Central memory CD8-positive, alpha-beta T cell (primary cell): ENCODE measurements around the gene PERM1.
"Not testable (repeated sequence)": the region's sequence is repeated elsewhere in the genome, so short reads cannot be mapped to it uniquely, and the experiment has no call there.

ENCODE experiments used
- ATAC-seq: fragments of 150-1000 bp; cut with Tn5 transposase; replicated peaks from 2 replicates; pipeline ENCODE4 v1.10.0; 2022; ENCODE audit warnings: mild to moderate bottlenecking, moderate FRiP score, moderate number of reproducible peaks; ENCODE audit not compliant: poor library complexity, severe bottlenecking; ENCODE audit errors: extremely low read depth
- DNase-seq, 2 donors: peaks; one replicate each; pipeline ENCODE4 v3.0.0; 2021; ENCODE audit warnings: low spot score in 2 of 2
- H3K27ac Mint-ChIP-seq: one replicate; pipeline ENCODE4 v1.8.0; 2022; ENCODE audit warnings: low read depth, mild to moderate bottlenecking, moderate library complexity, mixed read lengths
- H3K27me3 Mint-ChIP-seq: one replicate; pipeline ENCODE4 v1.8.0; 2022; ENCODE audit warnings: mixed read lengths
- H3K36me3 Mint-ChIP-seq: one replicate; pipeline ENCODE4 v1.8.0; 2022; ENCODE audit warnings: mild to moderate bottlenecking, moderate library complexity, mixed read lengths; ENCODE audit not compliant: insufficient read depth
- H3K4me1 Mint-ChIP-seq: one replicate; pipeline ENCODE4 v1.8.0; 2022; ENCODE audit warnings: mixed read lengths
- H3K4me3 Mint-ChIP-seq: one replicate; pipeline ENCODE4 v1.8.0; 2022; ENCODE audit warnings: mild to moderate bottlenecking, moderate library complexity, mixed read lengths
- H3K9me3 Mint-ChIP-seq: one replicate; pipeline ENCODE4 v1.8.0; 2022; ENCODE audit warnings: mixed read lengths

The PERM1 gene

GRCh38 chr1:946811-947210 lies 35.1 kb downstream of the PERM1 start:
- not testable (repeated sequence) for ATAC-seq, DNase-seq, H3K27ac Mint-ChIP-seq, H3K27me3 Mint-ChIP-seq, H3K9me3 Mint-ChIP-seq, H3K4me3 Mint-ChIP-seq, H3K4me1 Mint-ChIP-seq
- H3K36me3 Mint-ChIP-seq = peaks cover 13% of the 10 kb centered on the region

GRCh38 chr1:945688-946556 lies 36.0 kb downstream of the PERM1 start:
- H3K4me1 Mint-ChIP-seq = peaks cover 6% of the 10 kb centered on the region
- H3K36me3 Mint-ChIP-seq = peaks cover 13% of the 10 kb centered on the region
- no peak for DNase-seq
- peaks cover 7% of the 10 kb centered on the region for H3K27me3 Mint-ChIP-seq
- H3K4me3 Mint-ChIP-seq = no peak overlapping the region
- no peak overlapping the region for H3K27ac Mint-ChIP-seq
- no peaks in the 10 kb centered on the region for H3K9me3 Mint-ChIP-seq
- ATAC-seq = no peak

GRCh38 chr1:944341-945325 lies 37.3 kb downstream of the PERM1 start:
- no peak overlapping the region for H3K27ac Mint-ChIP-seq
- H3K4me3 Mint-ChIP-seq = no peak overlapping the region
- H3K27me3 Mint-ChIP-seq = peaks cover 13% of the 10 kb centered on the region
- ATAC-seq (no peak), DNase-seq (no peak)
- peaks cover 9% of the 10 kb centered on the region for H3K4me1 Mint-ChIP-seq
- H3K9me3 Mint-ChIP-seq = no peaks in the 10 kb centered on the region
- peaks cover 13% of the 10 kb centered on the region for H3K36me3 Mint-ChIP-seq

GRCh38 chr1:943545-944340 lies 38.1 kb downstream of the PERM1 start:
- Mint-ChIP-seq H3K4me3 (no peak overlapping the region), H3K4me1 (peaks cover 9% of the 10 kb centered on the region), H3K27me3 (peaks cover 21% of the 10 kb centered on the region), H3K36me3 (peaks cover 10% of the 10 kb centered on the region), H3K27ac (no peak overlapping the region), H3K9me3 (no peaks in the 10 kb centered on the region)
- ATAC-seq = no peak
- no peak for DNase-seq

- H3K4me3 Mint-ChIP-seq = no peak overlapping the region
- no peak for ATAC-seq
Observed at GRCh38 chr1:942864-943533, 38.9 kb downstream of the PERM1 start.

GRCh38 chr1:942411-942821 lies 39.5 kb downstream of the PERM1 start:
- H3K27ac Mint-ChIP-seq = no peak overlapping the region
- peaks cover 33% of the 10 kb centered on the region for H3K27me3 Mint-ChIP-seq
- DNase-seq = no peak
- H3K36me3 Mint-ChIP-seq = peaks cover 7% of the 10 kb centered on the region
- H3K4me3 Mint-ChIP-seq = no peak overlapping the region
- no peaks in the 10 kb centered on the region for H3K9me3 Mint-ChIP-seq
- no peak for ATAC-seq
- peaks cover 14% of the 10 kb centered on the region for H3K4me1 Mint-ChIP-seq

More at GRCh38 chr1:942864-943533, 38.9 kb downstream of the PERM1 start:
- Mint-ChIP-seq H3K9me3 (no peaks in the 10 kb centered on the region), H3K27me3 (peaks cover 27% of the 10 kb centered on the region), H3K36me3 (peaks cover 10% of the 10 kb centered on the region), H3K27ac (no peak overlapping the region), H3K4me1 (peaks cover 11% of the 10 kb centered on the region)
- DNase-seq = no peak

- Mint-ChIP-seq H3K27ac (no peak overlapping the region), H3K36me3 (peaks cover 7% of the 10 kb centered on the region), H3K4me3 (peak overlapping the region; percentile 74), H3K27me3 (peaks cover 33% of the 10 kb centered on the region), H3K4me1 (peaks cover 14% of the 10 kb centered on the region), H3K9me3 (no peaks in the 10 kb centered on the region)
- ATAC-seq = no peak
- no peak for DNase-seq
Observed at GRCh38 chr1:941588-942383, 40.1 kb downstream of the PERM1 start.

GRCh38 chr1:941015-941587 lies 40.8 kb downstream of the PERM1 start:
- no peak for DNase-seq
- Mint-ChIP-seq H3K9me3 (no peaks in the 10 kb centered on the region), H3K27ac (peak overlapping the region; percentile 76), H3K36me3 (peaks cover 8% of the 10 kb centered on the region), H3K4me3 (peak overlapping the region; percentile 74), H3K27me3 (peaks cover 33% of the 10 kb centered on the region), H3K4me1 (peaks cover 14% of the 10 kb centered on the region)
- no peak for ATAC-seq

- ATAC-seq (no peak), DNase-seq (no peak)
- peaks cover 4% of the 10 kb centered on the region for H3K36me3 Mint-ChIP-seq
- H3K4me3 Mint-ChIP-seq = peak overlapping the region; percentile 74
- H3K4me1 Mint-ChIP-seq = peaks cover 14% of the 10 kb centered on the region
- H3K9me3 Mint-ChIP-seq = no peaks in the 10 kb centered on the region
- H3K27ac Mint-ChIP-seq = peak overlapping the region; percentile 76
- peaks cover 35% of the 10 kb centered on the region for H3K27me3 Mint-ChIP-seq
Observed at GRCh38 chr1:940107-941014, 41.5 kb downstream of the PERM1 start.

- Mint-ChIP-seq H3K36me3 (peaks cover 3% of the 10 kb centered on the region), H3K4me1 (peaks cover 14% of the 10 kb centered on the region), H3K9me3 (no peaks in the 10 kb centered on the region), H3K27ac (no peak overlapping the region), H3K27me3 (peaks cover 43% of the 10 kb centered on the region), H3K4me3 (no peak overlapping the region)
- DNase-seq (no peak), ATAC-seq (no peak)
Observed at GRCh38 chr1:939511-940106, 42.3 kb downstream of the PERM1 start.
